ENCODE results near the gene FRMD6. TPM values are rescaled to one million over a fixed set of nuclear protein-coding genes. Genes with fewer than 3 reads are reported as not detected.

The FRMD6 gene
- 146 and 183 TPM in 2 replicates for total RNA-seq (ENCODE audit: low replicate concordance)

DNA sequence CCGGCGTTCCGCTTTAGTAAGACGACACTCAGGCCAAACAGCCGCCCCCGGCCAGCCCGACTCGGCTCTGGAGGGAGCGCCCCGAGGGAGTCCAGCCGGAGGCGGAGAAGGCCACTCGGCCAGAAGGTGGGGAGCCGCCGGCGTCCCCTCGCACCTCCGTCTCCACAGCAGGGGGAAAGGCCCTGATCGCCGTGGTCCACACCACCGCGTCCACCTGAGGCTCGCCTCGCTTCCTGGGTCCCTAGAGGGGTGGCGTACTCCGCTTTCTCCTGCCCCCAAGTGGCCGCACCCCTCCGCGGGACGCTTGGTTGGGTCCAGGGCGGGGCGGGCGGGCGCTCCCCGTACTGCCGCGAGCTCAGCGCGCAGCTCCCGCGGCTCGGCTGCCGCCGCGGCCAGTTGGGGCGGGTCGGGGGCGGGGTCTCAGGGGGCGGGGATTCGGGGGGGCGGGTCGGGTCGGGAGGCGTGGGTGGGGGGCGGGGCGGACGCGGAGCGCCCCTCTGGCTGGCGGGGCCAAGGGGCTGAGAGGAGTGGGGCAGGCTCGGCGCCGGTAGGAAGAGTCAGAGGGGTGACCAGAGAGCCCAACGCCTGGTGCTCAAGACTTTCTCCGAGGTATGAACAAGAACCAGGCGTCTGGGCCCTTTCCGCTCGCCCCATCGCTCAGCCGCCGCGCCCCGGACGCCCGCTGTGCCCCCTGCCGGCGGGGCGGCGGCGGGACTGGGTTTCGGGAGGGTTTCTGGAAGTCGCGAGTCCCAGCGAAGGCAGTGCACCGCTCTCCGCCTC lies at the start of gene FRMD6:
FRMD6 (plus strand) TSS at position 523 of the 780 bp plus-strand sequence. CDS start 37,927 bp downstream, outside the sequence.

Other genes starting within 250 kb of the FRMD6 start
- 3.5 and 8.3 TPM in 2 replicates for gene GNG2, start 208.7 kb downstream of the FRMD6 start, total RNA-seq (ENCODE audit: low replicate concordance)

Measured in smooth muscle cell of the coronary artery (primary cell).